Fibroblast of lung (primary cell): ENCODE measurements around the gene COL9A3. TPM values are rescaled to one million over a fixed set of nuclear protein-coding genes. Genes with fewer than 3 reads are reported as not detected.

ENCODE experiments used
- DNase-seq, 2 donors: peaks; one replicate each; pipeline versions ENCODE4 v3.0.0 to v3.0.0-alpha.2; 2010; ENCODE audit warnings: low read depth in 2 of 2
- H2AFZ ChIP-seq: 2 replicates; pipeline ENCODE4 v1.5.1; 2012; ENCODE audit warnings: low read length, control low read depth, inconsistent platforms
- H3K27ac ChIP-seq: 2 replicates; pipeline ENCODE4 v1.5.1; 2011; ENCODE audit warnings: low read length, control low read depth; ENCODE audit not compliant: insufficient read depth
- H3K27me3 ChIP-seq: 2 replicates; pipeline ENCODE4 v1.5.1; 2011; ENCODE audit warnings: mild to moderate bottlenecking, low read length; ENCODE audit not compliant: control insufficient read depth, insufficient read depth
- H3K36me3 ChIP-seq: 2 replicates; pipeline ENCODE4 v1.5.1; 2011; ENCODE audit warnings: low read length; ENCODE audit not compliant: control insufficient read depth, insufficient read depth
- H3K4me1 ChIP-seq: 2 replicates; pipeline ENCODE4 v1.5.1; 2011; ENCODE audit warnings: low read length; ENCODE audit not compliant: control insufficient read depth, insufficient read depth; ENCODE audit errors: extremely low read depth
- H3K4me2 ChIP-seq: 2 replicates; pipeline ENCODE4 v1.5.1; 2011; ENCODE audit warnings: low read length, control low read depth; ENCODE audit not compliant: insufficient read depth; ENCODE audit errors: extremely low read depth
- H3K4me3 ChIP-seq, 4 experiments: fragments of 200-600 bp in 1 of 4; sonication (generic) in 1 of 4; replicated peaks in 1 of 4; 2 replicates each; pipeline ENCODE4 v1.5.1; 2011 to 2016; ENCODE audit warnings: low read length in 4 of 4, low read depth in 3 of 4, mild to moderate bottlenecking in 3 of 4, control low read depth in 2 of 4, inconsistent platforms in 1 of 4, mixed read lengths in 1 of 4; ENCODE audit not compliant: insufficient read depth in 1 of 4; ENCODE audit errors: control extremely low read depth in 1 of 4
- H3K79me2 ChIP-seq: 2 replicates; pipeline ENCODE4 v1.5.1; 2012; ENCODE audit warnings: mild to moderate bottlenecking, low read length, inconsistent platforms; ENCODE audit not compliant: control insufficient read depth, insufficient read depth
- H3K9ac ChIP-seq: 2 replicates; pipeline ENCODE4 v1.5.1; 2011; ENCODE audit warnings: mild to moderate bottlenecking, low read length, control low read depth; ENCODE audit not compliant: insufficient read depth
- H3K9me3 ChIP-seq: 2 replicates; pipeline ENCODE4 v1.5.1; 2012; ENCODE audit warnings: low read depth, low read length; ENCODE audit not compliant: control insufficient read depth, insufficient read depth
- H4K20me1 ChIP-seq: 2 replicates; pipeline ENCODE4 v1.5.1; 2011; ENCODE audit warnings: low read length; ENCODE audit not compliant: control insufficient read depth, insufficient read depth; ENCODE audit errors: extremely low read depth
- EZH2 ChIP-seq: IDR thresholded peaks from 2 replicates; pipeline ENCODE4 v1.5.1; 2012; ENCODE audit warnings: low read length, control low read depth, mild to moderate bottlenecking; ENCODE audit errors: missing control alignments
- polyA plus RNA-seq, 2 donors: library from polyadenylated mRNA; depleted of rRNA in 1 of 2; stranded (reverse) in 1 of 2; unstranded in 1 of 2; fragments of >200 nt; gene quantifications; 2 replicates each; pipeline ENCODE4 v1.2.1, GENCODE V29; 2011 to 2012; ENCODE audit warnings: missing spikeins in 1 of 2
- total RNA-seq: library from RNA; depleted of rRNA; stranded (reverse); fragments of >200 nt; gene quantifications from 2 replicates; pipeline ENCODE4 v1.2.1, GENCODE V29; 2014
- TF ChIP-seq, protein P1 (sequence below), 2 donors: IDR thresholded peaks in 1 of 2; conservative IDR thresholded peaks in 1 of 2; 1 replicate in 1 of 2; 2 replicates in 1 of 2; pipeline ENCODE4 v1.5.1; 2011 to 2012; ENCODE audit warnings: low read length in 2 of 2, control low read depth in 1 of 2, inconsistent platforms in 1 of 2, low read depth in 1 of 2, mild to moderate bottlenecking in 1 of 2

The COL9A3 gene
- total and polyA plus RNA-seq, 2 donors (not counting 1 experiment from before 2014, with no cell fraction given): 0.17 TPM

DNA sequence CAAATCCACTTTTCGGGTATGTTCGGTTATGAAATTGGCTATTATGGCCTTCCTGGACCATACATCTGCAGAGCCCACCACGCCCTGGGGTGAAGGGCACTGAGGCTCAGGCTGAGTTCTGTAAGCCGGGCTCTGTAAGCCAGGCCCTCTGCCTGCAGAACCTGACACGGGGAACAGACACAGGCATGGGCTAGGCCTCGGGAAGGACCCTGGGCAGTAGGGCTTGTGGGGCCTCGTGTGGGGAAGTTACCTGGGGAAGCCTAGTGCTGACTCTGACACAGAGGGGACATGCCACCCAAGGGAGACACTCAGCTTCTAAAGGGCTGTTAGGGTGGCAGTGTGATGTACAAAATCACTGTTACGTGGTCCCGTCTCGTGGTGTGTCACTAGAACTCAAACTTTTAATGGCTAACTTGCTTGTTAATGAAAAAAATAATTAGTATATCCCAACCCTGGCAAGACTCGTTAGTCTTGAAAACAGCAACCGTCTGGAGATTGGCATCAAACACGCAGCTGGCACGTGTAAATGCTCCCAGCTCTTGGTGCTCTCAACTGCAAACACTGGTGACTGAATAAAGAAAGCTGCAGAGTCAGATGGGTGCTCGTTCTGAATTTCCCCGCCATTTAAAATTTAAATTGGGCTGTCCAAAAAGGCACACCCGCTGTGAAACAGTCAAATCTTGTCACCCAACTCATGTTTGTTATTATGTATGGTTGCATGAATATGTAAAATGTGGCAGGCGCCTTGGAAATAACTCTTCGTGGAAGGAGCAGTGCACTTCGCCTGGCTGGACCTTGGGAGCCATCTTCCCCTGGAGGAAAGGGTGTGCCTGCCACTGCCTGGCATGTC is 68.4 kb downstream of the COL9A3 start:
- peaks cover 28% of the 10 kb centered on the region for H3K36me3 ChIP-seq

DNA sequence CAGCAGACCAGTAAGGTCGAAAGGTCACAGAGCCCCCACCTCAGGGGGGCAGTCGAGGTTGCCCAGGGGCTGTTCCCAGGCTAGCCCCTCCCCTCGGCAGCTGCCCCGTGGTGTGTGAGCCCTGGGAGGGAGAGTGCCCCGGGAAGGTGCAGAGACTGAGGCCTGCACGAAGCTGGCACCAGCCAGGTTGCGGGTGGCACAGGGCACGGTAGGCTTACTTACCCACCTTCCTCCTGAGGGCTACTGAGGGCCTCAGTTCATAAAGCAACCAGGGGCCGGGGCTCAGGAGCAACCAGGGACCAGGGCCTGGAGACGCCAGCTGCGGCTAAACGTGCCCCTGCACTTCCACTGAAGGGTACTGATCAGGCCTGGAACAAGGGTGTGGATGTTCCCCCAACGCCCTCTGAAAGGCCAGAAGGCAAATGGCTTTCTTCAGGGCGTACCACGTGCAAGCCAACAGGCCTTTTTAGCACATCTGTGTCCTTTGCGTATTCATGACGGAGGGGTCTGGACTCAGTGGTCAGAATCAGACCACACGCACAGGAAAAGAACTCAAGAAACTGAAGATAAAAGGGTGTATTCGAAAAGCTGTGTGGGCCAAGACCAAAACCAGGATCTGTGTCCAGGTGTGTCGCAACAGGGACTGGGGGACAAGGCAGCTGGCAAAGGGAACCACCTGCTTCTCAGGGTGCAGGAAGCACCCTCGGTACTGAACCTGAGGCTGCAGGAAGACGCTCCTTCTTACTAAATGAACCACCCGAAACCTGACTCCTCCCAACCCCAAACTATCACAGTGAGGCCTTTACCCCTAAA is 69.3 kb downstream of the COL9A3 start:
- H3K4me2 ChIP-seq: no peak overlapping the region
- H3K4me1 ChIP-seq: peaks cover 15% of the 10 kb centered on the region
- no peak for TF ChIP-seq EZH2
- TF ChIP-seq, protein P1, sequence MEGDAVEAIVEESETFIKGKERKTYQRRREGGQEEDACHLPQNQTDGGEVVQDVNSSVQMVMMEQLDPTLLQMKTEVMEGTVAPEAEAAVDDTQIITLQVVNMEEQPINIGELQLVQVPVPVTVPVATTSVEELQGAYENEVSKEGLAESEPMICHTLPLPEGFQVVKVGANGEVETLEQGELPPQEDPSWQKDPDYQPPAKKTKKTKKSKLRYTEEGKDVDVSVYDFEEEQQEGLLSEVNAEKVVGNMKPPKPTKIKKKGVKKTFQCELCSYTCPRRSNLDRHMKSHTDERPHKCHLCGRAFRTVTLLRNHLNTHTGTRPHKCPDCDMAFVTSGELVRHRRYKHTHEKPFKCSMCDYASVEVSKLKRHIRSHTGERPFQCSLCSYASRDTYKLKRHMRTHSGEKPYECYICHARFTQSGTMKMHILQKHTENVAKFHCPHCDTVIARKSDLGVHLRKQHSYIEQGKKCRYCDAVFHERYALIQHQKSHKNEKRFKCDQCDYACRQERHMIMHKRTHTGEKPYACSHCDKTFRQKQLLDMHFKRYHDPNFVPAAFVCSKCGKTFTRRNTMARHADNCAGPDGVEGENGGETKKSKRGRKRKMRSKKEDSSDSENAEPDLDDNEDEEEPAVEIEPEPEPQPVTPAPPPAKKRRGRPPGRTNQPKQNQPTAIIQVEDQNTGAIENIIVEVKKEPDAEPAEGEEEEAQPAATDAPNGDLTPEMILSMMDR (conservative IDR thresholded peaks at IDR 0.05 in 1 of 2, IDR thresholded peaks at IDR 0.05 in 1 of 2; ENCODE audit: low read depth in 1 of 2, low read length in 2 of 2): no peak
- no peak overlapping the region for H2AFZ ChIP-seq
- H3K36me3 ChIP-seq: peaks cover 30% of the 10 kb centered on the region
- no peaks in the 10 kb centered on the region for H3K79me2 ChIP-seq
- no peak overlapping the region for H3K9ac ChIP-seq
- no peak for DNase-seq
- H3K27ac ChIP-seq: no peak overlapping the region
- no peak overlapping the region for H3K4me3 ChIP-seq
- no peaks in the 10 kb centered on the region for H3K27me3 ChIP-seq
- H3K9me3 ChIP-seq: no peaks in the 10 kb centered on the region
- H4K20me1 ChIP-seq: no peaks in the 10 kb centered on the region

More for the DNA sequence above, 68.4 kb downstream of the COL9A3 start:
- Histone ChIP-seq H3K79me2 (no peaks in the 10 kb centered on the region), H3K4me3 (no peak overlapping the region), H3K27me3 (no peaks in the 10 kb centered on the region), H2AFZ (no peak overlapping the region), H3K4me2 (no peak overlapping the region), H4K20me1 (no peaks in the 10 kb centered on the region), H3K9ac (no peak overlapping the region), H3K4me1 (peaks cover 15% of the 10 kb centered on the region), H3K9me3 (no peaks in the 10 kb centered on the region), H3K27ac (no peak overlapping the region)
- DNase-seq: no peak
- TF ChIP-seq, protein P1 (conservative IDR thresholded peaks at IDR 0.05 in 1 of 2, IDR thresholded peaks at IDR 0.05 in 1 of 2; ENCODE audit: low read depth in 1 of 2, low read length in 2 of 2): no peak
- TF ChIP-seq EZH2: no peak

DNA sequence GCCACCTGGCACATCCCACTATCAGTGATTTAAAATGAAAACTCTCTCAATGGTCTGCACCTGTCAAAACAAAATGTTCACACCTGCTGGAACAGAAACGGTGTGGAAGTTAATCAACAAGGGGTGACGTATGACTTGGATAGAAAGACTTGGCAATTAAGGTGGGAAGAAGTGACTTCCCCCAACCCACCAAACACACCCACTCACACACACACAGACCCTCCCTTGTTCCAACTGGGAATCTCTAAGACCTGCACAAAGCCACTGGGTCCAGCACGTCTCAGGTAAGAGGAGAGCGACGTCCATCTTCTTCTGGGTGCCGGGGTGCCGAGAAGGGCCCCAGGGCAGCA is 69.8 kb downstream of the COL9A3 start:
- H4K20me1 ChIP-seq: no peaks in the 10 kb centered on the region
- no peaks in the 10 kb centered on the region for H3K27me3 ChIP-seq
- no peak overlapping the region for H3K4me2 ChIP-seq
- peaks cover 15% of the 10 kb centered on the region for H3K4me1 ChIP-seq
- H3K27ac ChIP-seq: peak overlapping the region; percentile 2
- no peak overlapping the region for H3K9ac ChIP-seq
- H3K4me3 ChIP-seq: no peak overlapping the region
- DNase-seq: no peak
- no peaks in the 10 kb centered on the region for H3K79me2 ChIP-seq
- TF ChIP-seq EZH2: no peak
- TF ChIP-seq, protein P1 (conservative IDR thresholded peaks at IDR 0.05 in 1 of 2, IDR thresholded peaks at IDR 0.05 in 1 of 2; ENCODE audit: low read depth in 1 of 2, low read length in 2 of 2): no peak
- peaks cover 27% of the 10 kb centered on the region for H3K36me3 ChIP-seq
- no peak overlapping the region for H2AFZ ChIP-seq
- H3K9me3 ChIP-seq: no peaks in the 10 kb centered on the region
